ENCODE data around the gene GALNT10.

Gene GALNT10

DNA sequence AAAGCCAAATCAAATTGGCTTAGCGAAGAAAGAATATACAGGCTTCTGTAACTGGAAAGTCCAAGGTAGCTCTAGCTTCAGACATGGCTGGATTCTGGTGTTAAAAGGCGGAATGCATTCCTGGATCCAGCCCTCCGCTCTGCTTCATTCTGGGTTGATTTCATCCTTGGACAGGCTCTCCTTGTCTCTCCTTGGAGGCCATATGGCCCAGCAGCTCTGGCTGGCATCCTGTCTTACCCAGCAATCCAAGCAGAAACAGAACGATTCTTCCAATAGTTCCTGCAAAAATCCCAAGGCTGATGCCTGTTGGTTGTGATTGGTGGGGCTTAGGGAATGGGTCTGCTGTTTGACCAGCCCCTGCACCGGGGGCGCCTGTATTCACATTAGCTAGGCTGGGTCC is 218.3 kb downstream of the GALNT10 start:
- no peak for DNase-seq (ENCODE audit: low read depth in 1 of 2, low spot score in 1 of 2)
- TF ChIP-seq GABPA (IDR thresholded peaks at IDR 0.05; ENCODE audit: low read depth) (no peak), POLR2AphosphoS5 (IDR thresholded peaks at IDR 0.05; ENCODE audit: low read depth) (no peak), SPI1 (IDR thresholded peaks at IDR 0.05; ENCODE audit: borderline replicate concordance, low read depth) (no peak)
- TF ChIP-seq, protein P1, sequence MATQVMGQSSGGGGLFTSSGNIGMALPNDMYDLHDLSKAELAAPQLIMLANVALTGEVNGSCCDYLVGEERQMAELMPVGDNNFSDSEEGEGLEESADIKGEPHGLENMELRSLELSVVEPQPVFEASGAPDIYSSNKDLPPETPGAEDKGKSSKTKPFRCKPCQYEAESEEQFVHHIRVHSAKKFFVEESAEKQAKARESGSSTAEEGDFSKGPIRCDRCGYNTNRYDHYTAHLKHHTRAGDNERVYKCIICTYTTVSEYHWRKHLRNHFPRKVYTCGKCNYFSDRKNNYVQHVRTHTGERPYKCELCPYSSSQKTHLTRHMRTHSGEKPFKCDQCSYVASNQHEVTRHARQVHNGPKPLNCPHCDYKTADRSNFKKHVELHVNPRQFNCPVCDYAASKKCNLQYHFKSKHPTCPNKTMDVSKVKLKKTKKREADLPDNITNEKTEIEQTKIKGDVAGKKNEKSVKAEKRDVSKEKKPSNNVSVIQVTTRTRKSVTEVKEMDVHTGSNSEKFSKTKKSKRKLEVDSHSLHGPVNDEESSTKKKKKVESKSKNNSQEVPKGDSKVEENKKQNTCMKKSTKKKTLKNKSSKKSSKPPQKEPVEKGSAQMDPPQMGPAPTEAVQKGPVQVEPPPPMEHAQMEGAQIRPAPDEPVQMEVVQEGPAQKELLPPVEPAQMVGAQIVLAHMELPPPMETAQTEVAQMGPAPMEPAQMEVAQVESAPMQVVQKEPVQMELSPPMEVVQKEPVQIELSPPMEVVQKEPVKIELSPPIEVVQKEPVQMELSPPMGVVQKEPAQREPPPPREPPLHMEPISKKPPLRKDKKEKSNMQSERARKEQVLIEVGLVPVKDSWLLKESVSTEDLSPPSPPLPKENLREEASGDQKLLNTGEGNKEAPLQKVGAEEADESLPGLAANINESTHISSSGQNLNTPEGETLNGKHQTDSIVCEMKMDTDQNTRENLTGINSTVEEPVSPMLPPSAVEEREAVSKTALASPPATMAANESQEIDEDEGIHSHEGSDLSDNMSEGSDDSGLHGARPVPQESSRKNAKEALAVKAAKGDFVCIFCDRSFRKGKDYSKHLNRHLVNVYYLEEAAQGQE (IDR thresholded peaks at IDR 0.05; ENCODE audit: insufficient replicate concordance, low read depth): no peak
- TF ChIP-seq, protein P2, sequence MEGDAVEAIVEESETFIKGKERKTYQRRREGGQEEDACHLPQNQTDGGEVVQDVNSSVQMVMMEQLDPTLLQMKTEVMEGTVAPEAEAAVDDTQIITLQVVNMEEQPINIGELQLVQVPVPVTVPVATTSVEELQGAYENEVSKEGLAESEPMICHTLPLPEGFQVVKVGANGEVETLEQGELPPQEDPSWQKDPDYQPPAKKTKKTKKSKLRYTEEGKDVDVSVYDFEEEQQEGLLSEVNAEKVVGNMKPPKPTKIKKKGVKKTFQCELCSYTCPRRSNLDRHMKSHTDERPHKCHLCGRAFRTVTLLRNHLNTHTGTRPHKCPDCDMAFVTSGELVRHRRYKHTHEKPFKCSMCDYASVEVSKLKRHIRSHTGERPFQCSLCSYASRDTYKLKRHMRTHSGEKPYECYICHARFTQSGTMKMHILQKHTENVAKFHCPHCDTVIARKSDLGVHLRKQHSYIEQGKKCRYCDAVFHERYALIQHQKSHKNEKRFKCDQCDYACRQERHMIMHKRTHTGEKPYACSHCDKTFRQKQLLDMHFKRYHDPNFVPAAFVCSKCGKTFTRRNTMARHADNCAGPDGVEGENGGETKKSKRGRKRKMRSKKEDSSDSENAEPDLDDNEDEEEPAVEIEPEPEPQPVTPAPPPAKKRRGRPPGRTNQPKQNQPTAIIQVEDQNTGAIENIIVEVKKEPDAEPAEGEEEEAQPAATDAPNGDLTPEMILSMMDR (IDR thresholded peaks at IDR 0.05; ENCODE audit: insufficient read depth, low read length): no peak
- H3K27ac ChIP-seq (replicated peaks): no peak overlapping the region
- no peak overlapping the region for H3K4me3 ChIP-seq (replicated peaks; ENCODE audit: insufficient read depth, low read length)
- H3K27me3 ChIP-seq (ENCODE audit: insufficient read depth, poor library complexity, severe bottlenecking): no peaks in the 10 kb centered on the region

DNA sequence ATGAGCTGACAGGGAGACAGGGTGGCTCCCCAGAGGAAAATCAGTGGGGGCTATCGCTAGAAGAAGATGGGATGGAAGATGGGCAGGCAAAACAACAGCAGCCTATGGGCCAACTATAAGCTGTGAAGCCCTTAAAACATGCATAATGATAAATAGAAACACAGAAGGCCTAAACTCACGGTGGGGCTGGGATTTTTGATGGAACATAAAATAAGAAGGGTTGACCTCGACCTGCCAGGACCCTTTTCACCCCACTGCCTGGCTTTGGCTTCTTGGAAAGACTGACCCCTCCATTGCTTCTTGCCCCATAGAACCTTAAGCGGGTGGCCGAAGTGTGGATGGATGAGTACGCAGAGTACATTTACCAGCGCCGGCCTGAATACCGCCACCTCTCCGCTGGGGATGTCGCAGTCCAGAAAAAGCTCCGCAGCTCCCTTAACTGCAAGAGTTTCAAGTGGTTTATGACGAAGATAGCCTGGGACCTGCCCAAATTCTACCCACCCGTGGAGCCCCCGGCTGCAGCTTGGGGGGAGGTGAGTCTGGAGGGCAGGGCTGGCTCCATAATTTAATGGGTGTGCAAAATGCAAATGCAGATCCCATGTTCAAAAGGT is 218.8 kb downstream of the GALNT10 start:
- H3K4me3 ChIP-seq (replicated peaks; ENCODE audit: insufficient read depth, low read length): no peak overlapping the region
- no peak for DNase-seq (ENCODE audit: low read depth in 1 of 2, low spot score in 1 of 2)
- H3K27ac ChIP-seq (replicated peaks): no peak overlapping the region
- TF ChIP-seq, protein P1 (IDR thresholded peaks at IDR 0.05; ENCODE audit: insufficient replicate concordance, low read depth): no peak
- TF ChIP-seq SPI1 (IDR thresholded peaks at IDR 0.05; ENCODE audit: borderline replicate concordance, low read depth) (no peak), GABPA (IDR thresholded peaks at IDR 0.05; ENCODE audit: low read depth) (no peak), POLR2AphosphoS5 (IDR thresholded peaks at IDR 0.05; ENCODE audit: low read depth) (no peak)
- TF ChIP-seq, protein P2 (IDR thresholded peaks at IDR 0.05; ENCODE audit: insufficient read depth, low read length): no peak
- H3K27me3 ChIP-seq (ENCODE audit: insufficient read depth, poor library complexity, severe bottlenecking): no peaks in the 10 kb centered on the region

DNA sequence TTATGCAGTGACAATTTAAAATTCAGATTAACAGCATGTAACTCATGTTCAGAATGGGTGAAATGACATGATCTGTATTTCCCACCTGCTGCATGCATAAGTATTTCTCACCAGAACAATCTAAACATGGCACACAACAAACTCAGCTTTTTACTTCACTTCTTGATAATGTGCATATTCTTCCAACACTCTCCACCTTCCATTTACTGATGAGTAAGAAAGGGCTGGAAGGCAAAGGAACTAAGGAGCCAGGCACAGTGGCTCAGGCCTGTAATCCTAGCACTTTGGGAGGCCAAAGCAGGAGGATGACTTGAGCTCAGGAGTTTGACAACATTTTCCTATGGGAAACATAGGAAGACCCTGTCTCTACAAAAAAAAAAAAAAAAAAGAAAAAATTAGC is 219.5 kb downstream of the GALNT10 start:
- no peaks in the 10 kb centered on the region for H3K27me3 ChIP-seq (ENCODE audit: insufficient read depth, poor library complexity, severe bottlenecking)
- TF ChIP-seq POLR2AphosphoS5 (IDR thresholded peaks at IDR 0.05; ENCODE audit: low read depth): no peak
- TF ChIP-seq SPI1 (IDR thresholded peaks at IDR 0.05; ENCODE audit: borderline replicate concordance, low read depth): no peak
- TF ChIP-seq, protein P2 (IDR thresholded peaks at IDR 0.05; ENCODE audit: insufficient read depth, low read length): no peak
- TF ChIP-seq, protein P1 (IDR thresholded peaks at IDR 0.05; ENCODE audit: insufficient replicate concordance, low read depth): no peak
- no peak for TF ChIP-seq GABPA (IDR thresholded peaks at IDR 0.05; ENCODE audit: low read depth)
- DNase-seq (ENCODE audit: low read depth in 1 of 2, low spot score in 1 of 2): no peak
- no peak overlapping the region for H3K27ac ChIP-seq (replicated peaks)
- no peak overlapping the region for H3K4me3 ChIP-seq (replicated peaks; ENCODE audit: insufficient read depth, low read length)

All from HL-60 (cell line).